Glutamatergic neuron (in vitro differentiated cells): ENCODE results near the gene EGR4. TPM values are rescaled to one million over a fixed set of nuclear protein-coding genes. Genes with fewer than 3 reads are reported as not detected.

Source experiments
- DNase-seq: peaks from one replicate; pipeline ENCODE4 v3.0.0; 2022
- H3K27ac Mint-ChIP-seq: one replicate; pipeline ENCODE4 v1.8.0; 2020; ENCODE audit warnings: mild to moderate bottlenecking, mixed read lengths, inconsistent platforms; ENCODE audit not compliant: unreplicated experiment
- H3K27me3 Mint-ChIP-seq: one replicate; pipeline ENCODE4 v1.8.0; 2020; ENCODE audit warnings: mild to moderate bottlenecking, moderate library complexity, mixed read lengths, inconsistent platforms; ENCODE audit not compliant: unreplicated experiment
- H3K36me3 Mint-ChIP-seq: one replicate; pipeline ENCODE4 v1.8.0; 2020; ENCODE audit warnings: mild to moderate bottlenecking, mixed read lengths, inconsistent platforms; ENCODE audit not compliant: unreplicated experiment
- H3K4me1 Mint-ChIP-seq: one replicate; pipeline ENCODE4 v1.8.0; 2020; ENCODE audit warnings: mild to moderate bottlenecking, low read depth, mixed read lengths, inconsistent platforms; ENCODE audit not compliant: unreplicated experiment
- H3K4me3 Mint-ChIP-seq: one replicate; pipeline ENCODE4 v1.8.0; 2020; ENCODE audit warnings: mild to moderate bottlenecking, mixed read lengths, inconsistent platforms; ENCODE audit not compliant: unreplicated experiment
- H3K9me3 Mint-ChIP-seq: one replicate; pipeline ENCODE4 v1.8.0; 2020; ENCODE audit warnings: mild to moderate bottlenecking, moderate library complexity, mixed read lengths, inconsistent platforms; ENCODE audit not compliant: unreplicated experiment
- total RNA-seq: library from RNA; stranded (reverse); fragmentation: NEBNext Ultra II Directional; extraction: Animal tissue kit (Norgen Biotek cat#: 25700); gene quantifications from one replicate; pipeline ENCODE4 v1.2.1, GENCODE V29; 2021; ENCODE audit not compliant: unreplicated experiment
- TF ChIP-seq, protein P1 (sequence below): fragments of 200-600 bp; sonication (generic); IDR thresholded peaks from one replicate; pipeline ENCODE4 v1.5.0; 2021; ENCODE audit not compliant: partially characterized antibody, unreplicated experiment

Gene EGR4
- total RNA-seq, 1 donor from 2014 or later = not detected

- no peaks in the 10 kb centered on the region for H3K4me1 Mint-ChIP-seq
- TF ChIP-seq, protein P1, sequence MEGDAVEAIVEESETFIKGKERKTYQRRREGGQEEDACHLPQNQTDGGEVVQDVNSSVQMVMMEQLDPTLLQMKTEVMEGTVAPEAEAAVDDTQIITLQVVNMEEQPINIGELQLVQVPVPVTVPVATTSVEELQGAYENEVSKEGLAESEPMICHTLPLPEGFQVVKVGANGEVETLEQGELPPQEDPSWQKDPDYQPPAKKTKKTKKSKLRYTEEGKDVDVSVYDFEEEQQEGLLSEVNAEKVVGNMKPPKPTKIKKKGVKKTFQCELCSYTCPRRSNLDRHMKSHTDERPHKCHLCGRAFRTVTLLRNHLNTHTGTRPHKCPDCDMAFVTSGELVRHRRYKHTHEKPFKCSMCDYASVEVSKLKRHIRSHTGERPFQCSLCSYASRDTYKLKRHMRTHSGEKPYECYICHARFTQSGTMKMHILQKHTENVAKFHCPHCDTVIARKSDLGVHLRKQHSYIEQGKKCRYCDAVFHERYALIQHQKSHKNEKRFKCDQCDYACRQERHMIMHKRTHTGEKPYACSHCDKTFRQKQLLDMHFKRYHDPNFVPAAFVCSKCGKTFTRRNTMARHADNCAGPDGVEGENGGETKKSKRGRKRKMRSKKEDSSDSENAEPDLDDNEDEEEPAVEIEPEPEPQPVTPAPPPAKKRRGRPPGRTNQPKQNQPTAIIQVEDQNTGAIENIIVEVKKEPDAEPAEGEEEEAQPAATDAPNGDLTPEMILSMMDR = no peak
- H3K27ac Mint-ChIP-seq = no peak overlapping the region
- H3K27me3 Mint-ChIP-seq = no peaks in the 10 kb centered on the region
- DNase-seq = no peak
- no peaks in the 10 kb centered on the region for H3K36me3 Mint-ChIP-seq
- no peaks in the 10 kb centered on the region for H3K9me3 Mint-ChIP-seq
- H3K4me3 Mint-ChIP-seq = no peak overlapping the region
Measured at GRCh38 chr2:73334045-73334444, 40.7 kb upstream of the EGR4 start.

- TF ChIP-seq, protein P1 = no peak
- no peaks in the 10 kb centered on the region for H3K36me3 Mint-ChIP-seq
- no peak overlapping the region for H3K4me3 Mint-ChIP-seq
- no peak for DNase-seq
- no peak overlapping the region for H3K27ac Mint-ChIP-seq
- H3K4me1 Mint-ChIP-seq = no peaks in the 10 kb centered on the region
- H3K27me3 Mint-ChIP-seq = no peaks in the 10 kb centered on the region
- no peaks in the 10 kb centered on the region for H3K9me3 Mint-ChIP-seq
Measured at GRCh38 chr2:73333564-73333963, 40.2 kb upstream of the EGR4 start.

- Mint-ChIP-seq H3K27ac (no peak overlapping the region), H3K27me3 (peaks cover 2% of the 10 kb centered on the region), H3K36me3 (no peaks in the 10 kb centered on the region), H3K4me3 (no peak overlapping the region), H3K4me1 (no peaks in the 10 kb centered on the region), H3K9me3 (no peaks in the 10 kb centered on the region)
- no peak for DNase-seq
- TF ChIP-seq, protein P1 = no peak
Measured at GRCh38 chr2:73324126-73324725, 30.9 kb upstream of the EGR4 start.

GRCh38 chr2:73323551-73323950, 30.2 kb upstream of the EGR4 start:
- Mint-ChIP-seq H3K4me3 (no peak overlapping the region), H3K36me3 (no peaks in the 10 kb centered on the region), H3K27me3 (peaks cover 2% of the 10 kb centered on the region), H3K4me1 (no peaks in the 10 kb centered on the region), H3K27ac (no peak overlapping the region), H3K9me3 (no peaks in the 10 kb centered on the region)
- TF ChIP-seq, protein P1 = no peak
- DNase-seq = no peak

DNA sequence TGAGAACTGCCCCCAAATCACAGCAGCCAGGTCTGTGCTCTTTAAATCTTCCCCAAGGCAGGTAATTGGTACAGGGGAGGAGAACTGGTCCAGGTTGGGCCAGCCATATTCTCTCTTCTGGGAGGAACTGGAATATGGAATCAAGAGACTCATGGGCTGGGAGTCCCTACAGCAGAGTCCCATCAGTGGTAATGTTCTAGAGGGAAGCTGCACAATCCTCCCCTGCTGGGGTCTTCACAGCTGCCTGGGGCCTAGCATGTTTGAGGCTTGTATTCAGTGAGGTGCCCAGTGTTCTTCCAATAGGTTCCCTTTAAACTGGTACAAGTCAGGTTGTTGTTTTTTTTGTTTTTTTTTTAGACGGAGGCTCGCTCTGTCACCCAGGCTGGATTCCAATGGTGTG, 21.1 kb upstream of the EGR4 start:
- TF ChIP-seq, protein P1 = no peak
- Mint-ChIP-seq H3K4me1 (no peaks in the 10 kb centered on the region), H3K27me3 (no peaks in the 10 kb centered on the region), H3K27ac (no peak overlapping the region), H3K9me3 (no peaks in the 10 kb centered on the region), H3K4me3 (no peak overlapping the region), H3K36me3 (no peaks in the 10 kb centered on the region)
- DNase-seq = no peak
